Smooth muscle cell of the coronary artery (primary cell): ENCODE measurements around the gene FAM216A. TPM values are rescaled to one million over a fixed set of nuclear protein-coding genes. Genes with fewer than 3 reads are reported as not detected.

Experiments used
- total RNA-seq: library from RNA; depleted of rRNA; stranded (reverse); fragments of >200 nt; gene quantifications from 2 replicates; pipeline ENCODE4 v1.2.3, GENCODE V29; 2014; ENCODE audit warnings: low replicate concordance

FAM216A gene, protein sequence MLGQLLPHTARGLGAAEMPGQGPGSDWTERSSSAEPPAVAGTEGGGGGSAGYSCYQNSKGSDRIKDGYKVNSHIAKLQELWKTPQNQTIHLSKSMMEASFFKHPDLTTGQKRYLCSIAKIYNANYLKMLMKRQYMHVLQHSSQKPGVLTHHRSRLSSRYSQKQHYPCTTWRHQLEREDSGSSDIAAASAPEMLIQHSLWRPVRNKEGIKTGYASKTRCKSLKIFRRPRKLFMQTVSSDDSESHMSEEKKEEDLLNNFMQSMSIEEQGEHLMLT
- total RNA-seq: 11.7 and 14.0 TPM in 2 replicates

DNA sequence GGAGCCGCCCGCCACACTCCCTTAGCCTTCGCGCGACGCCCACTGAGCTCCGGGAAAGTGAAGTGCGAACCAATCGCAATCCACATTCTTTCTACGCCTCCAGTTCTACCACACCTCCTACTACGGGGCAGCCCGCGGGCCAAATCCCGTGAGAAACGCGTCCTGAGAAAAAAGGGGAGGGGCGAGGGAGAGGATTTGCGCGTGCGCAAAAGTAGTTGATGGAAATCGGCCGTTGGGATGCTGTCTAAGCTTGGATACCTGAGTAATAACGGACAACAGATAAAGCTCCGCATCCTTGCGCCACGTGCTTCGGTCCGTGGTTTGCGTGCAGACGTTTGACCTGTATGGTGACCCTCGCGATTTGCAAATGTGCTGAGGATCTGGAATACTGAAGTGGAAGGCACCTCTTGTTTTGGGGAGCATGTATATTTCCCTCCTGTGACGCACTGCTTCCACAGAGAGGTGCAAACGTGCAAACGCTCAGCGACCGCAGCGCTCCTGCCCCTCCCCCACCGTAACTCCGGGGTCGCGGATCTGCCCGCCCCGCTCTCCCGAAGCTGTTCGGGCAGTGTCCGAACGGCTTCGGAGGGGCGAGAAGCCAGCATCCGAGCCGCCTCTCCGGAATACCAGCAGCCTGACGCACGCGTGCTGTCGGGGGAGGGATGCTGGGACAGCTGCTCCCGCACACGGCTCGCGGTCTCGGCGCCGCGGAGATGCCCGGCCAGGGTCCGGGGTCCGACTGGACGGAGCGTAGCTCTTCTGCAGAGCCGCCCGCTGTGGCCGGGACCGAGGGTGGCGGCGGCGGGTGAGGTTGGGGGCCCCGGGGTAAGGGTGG, at the start of gene FAM216A, which contains the start of gene GPN3:
Gene FAM216A, plus strand, starts transcription at position 632 of the 835 bp plus-strand sequence. Its CDS starts 31 bp downstream, at position 663.
Gene GPN3, minus strand, starts transcription at position 44 of the 835 bp plus-strand sequence. CDS start 54 bp downstream, outside the sequence.

DNA sequence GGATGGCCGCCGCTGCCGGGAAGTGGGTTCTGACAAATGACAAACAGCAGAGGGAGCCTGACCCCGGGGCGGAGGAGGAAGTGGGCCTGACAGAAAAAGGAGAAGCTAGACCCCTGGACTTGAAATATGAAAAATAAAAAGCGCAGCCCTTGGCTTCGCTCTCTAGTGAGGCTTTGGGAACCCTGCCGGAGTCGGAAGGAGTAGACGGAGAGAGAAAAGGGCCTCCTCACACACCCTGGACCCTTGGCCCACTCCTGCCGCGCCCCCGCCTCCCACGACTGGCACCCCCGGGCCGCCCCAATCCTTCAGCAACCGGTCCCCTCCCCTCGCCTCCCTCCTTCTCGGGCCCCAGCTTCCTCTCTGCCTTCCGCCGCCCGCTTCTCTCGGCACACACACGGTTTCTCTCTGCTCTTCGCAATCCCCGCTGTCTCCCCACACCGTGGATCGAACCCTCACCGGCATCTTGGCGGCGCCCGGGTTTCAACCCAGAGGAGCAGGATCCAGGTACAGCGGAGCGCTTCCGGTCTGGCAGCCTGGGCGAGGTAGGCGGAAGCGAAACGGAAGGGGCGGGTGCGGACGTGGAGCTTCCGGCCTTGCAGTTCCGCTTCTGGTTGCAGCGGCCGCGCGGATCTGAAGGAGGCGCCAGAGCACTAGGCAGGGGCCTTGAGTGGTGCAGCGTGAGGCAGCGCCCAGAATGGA, 18.7 kb upstream of the FAM216A start, which contains the start of gene ARPC3:
Gene ARPC3, minus strand, starts transcription at position 539 of the 699 bp plus-strand sequence. Its CDS starts 77 bp downstream, at position 462.

DNA sequence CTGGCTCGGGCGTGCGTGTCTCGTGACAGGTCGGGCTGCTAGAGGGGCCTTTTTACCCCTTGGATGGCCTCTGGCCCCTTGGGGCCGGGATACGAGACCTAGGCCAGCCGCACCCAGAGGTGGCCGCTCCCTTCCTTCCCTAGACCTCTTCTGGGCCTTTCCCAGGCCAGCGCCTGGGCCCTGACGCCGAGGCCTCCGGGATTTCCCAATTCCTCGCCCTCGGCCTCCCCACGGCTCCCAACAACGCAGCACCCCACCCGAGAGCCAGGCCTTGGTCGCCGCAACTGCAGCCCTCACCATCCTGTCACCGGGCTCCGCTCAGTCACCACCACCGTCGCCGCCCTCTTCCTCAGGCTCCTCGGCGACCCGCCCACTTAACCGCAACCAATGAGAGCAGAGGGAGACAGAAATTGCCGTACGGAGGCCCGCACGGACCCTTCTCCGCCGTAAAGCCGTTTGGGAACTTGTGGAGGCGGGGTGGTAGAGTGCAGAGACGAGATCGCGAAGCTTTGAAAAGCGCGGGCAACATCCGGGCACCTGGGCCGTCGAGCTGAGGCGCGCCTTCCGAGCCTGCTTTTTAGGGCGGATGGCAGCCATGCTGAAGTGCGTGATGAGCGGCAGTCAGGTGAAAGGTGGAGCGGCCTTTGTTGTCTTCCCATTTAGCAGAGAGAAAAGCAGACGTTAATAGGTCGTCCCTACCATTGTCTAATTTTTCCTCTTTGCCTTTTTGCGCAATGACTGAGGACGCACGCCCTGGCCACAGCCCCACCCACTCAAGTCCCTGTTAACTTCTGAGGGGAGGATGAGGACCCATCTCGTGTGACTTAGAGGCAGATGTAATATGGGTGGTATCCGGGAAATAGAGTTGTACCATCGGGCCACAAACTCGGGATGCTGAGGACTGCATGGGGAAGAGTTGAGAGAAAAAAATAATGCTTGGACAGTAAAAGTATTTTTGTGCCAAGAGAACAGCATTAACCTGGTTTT, 33.4 kb downstream of the FAM216A start, which contains the start of the genes RAD9B and VPS29:
Gene RAD9B, plus strand, starts transcription at position 580 of the 987 bp plus-strand sequence. Its CDS starts 7 bp downstream, at position 587.
Gene VPS29, minus strand, starts transcription at position 360 of the 987 bp plus-strand sequence. Its CDS starts 60 bp downstream, at position 300.

Other genes with a start within 250 kb of the FAM216A start
- gene ATP2A2, start 187.6 kb upstream of the FAM216A start, total RNA-seq: 74.4 and 94.9 TPM in 2 replicates
- 37.0 and 45.0 TPM in 2 replicates for gene ANAPC7, start 65.1 kb upstream of the FAM216A start, total RNA-seq
- gene ARPC3, start 18.5 kb upstream of the FAM216A start, total RNA-seq: 79.9 and 229 TPM in 2 replicates
- gene GPN3, start 588 bp upstream of the FAM216A start, total RNA-seq: 7.7 and 14.7 TPM in 2 replicates
- gene VPS29, start 33.3 kb downstream of the FAM216A start, total RNA-seq: 17.8 and 52.0 TPM in 2 replicates
- 0.30 TPM in 1 of 2 replicates, not detected in the other for gene RAD9B, start 33.5 kb downstream of the FAM216A start, total RNA-seq
- gene PPTC7, start 114.5 kb downstream of the FAM216A start, total RNA-seq: 4.4 TPM in 2 replicates
- gene TCTN1, start 145.3 kb downstream of the FAM216A start, total RNA-seq: 17.7 and 45.2 TPM in 2 replicates
- 1.8 and 2.0 TPM in 2 replicates for gene HVCN1, start 220.3 kb downstream of the FAM216A start, total RNA-seq